A549 (cell line): ENCODE results near the gene LRRC3B. TPM values are rescaled to one million over a fixed set of nuclear protein-coding genes. Genes with fewer than 3 reads are reported as not detected.
"Not testable (repeated sequence)": the region's sequence is repeated elsewhere in the genome, so short reads cannot be mapped to it uniquely, and the experiment has no call there.

Experiments used
- ATAC-seq, 2 experiments: fragments of 200-7000 bp in 1 of 2; fragments of >200 bp in 1 of 2; cut with Nextera tagmentation in 1 of 2; cut with Tn5 transposase in 1 of 2; 3 replicates each; pipeline versions ENCODE4 v1.8.0 to v1.9.1; 2018 to 2020; ENCODE audit warnings: mild to moderate bottlenecking in 1 of 2, moderate library complexity in 1 of 2
- CTCF ChIA-PET: fragments of 300-600 bp; sonication (Branson Sonifier 250); formaldehyde crosslinking; extraction: SDS; loops from one replicate; lab custom pipeline; 2021; ENCODE audit warnings: antibody characterized with exemption, inconsistent platforms; lab: Yijun Ruan, JAX
- POLR2A ChIA-PET: fragments of 350-600 bp; formaldehyde crosslinking; extraction: SDS; loops from one replicate; lab custom pipeline; 2021; ENCODE audit warnings: antibody characterized with exemption, inconsistent platforms; lab: Yijun Ruan, JAX
- DNase-seq, 2 experiments: peaks; one replicate each; pipeline versions ENCODE4 v3.0.0 to v3.0.0-alpha.2; 2011 to 2016; ENCODE audit warnings: low read depth in 1 of 2, low spot score in 1 of 2
- FAIRE-seq: peaks from 2 replicates; lab custom pipeline; 2011; peaks lifted over from hg19 to GRCh38; lab: Jason Lieb, UNC
- H3K27ac ChIP-seq, 2 experiments: fragments of >200 bp; sonication (Bioruptor Twin); formaldehyde crosslinking; 3 replicates each; pipeline ENCODE4 v1.5.1; 2016 to 2017
- H3K4me1 ChIP-seq: fragments of >200 bp; sonication (Bioruptor Twin); formaldehyde crosslinking; 3 replicates; pipeline ENCODE4 v1.6.1; 2016
- H3K4me2 ChIP-seq: fragments of >200 bp; sonication (Bioruptor Twin); formaldehyde crosslinking; 3 replicates; pipeline ENCODE4 v1.6.1; 2016
- H3K4me3 ChIP-seq: fragments of >200 bp; sonication (Bioruptor Twin); formaldehyde crosslinking; 3 replicates; pipeline ENCODE4 v1.5.1; 2016
- H3K9me3 ChIP-seq: fragments of >200 bp; sonication (Bioruptor Twin); formaldehyde crosslinking; 3 replicates; pipeline ENCODE4 v1.6.1; 2016
- ATOH8 ChIP-seq: fragments of 250-450 bp; sonication (Bioruptor Pico); IDR thresholded peaks from 2 replicates; pipeline ENCODE4 v1.5.0; 2020; ENCODE audit warnings: low read depth, mild to moderate bottlenecking, moderate library complexity
- BCL3 ChIP-seq: fragments of >200 bp; sonication (Bioruptor Twin); formaldehyde crosslinking; IDR thresholded peaks from 3 replicates; pipeline ENCODE4 v1.6.1; 2016
- EHF ChIP-seq: fragments of 250-450 bp; sonication (Bioruptor Pico); IDR thresholded peaks from 2 replicates; pipeline ENCODE4 v1.5.0; 2020; ENCODE audit warnings: mild to moderate bottlenecking
- FOSL2 ChIP-seq, 2 experiments: fragments of 450-650 bp in 1 of 2; fragments of >200 bp in 1 of 2; sonication (Bioruptor Twin) in 1 of 2; formaldehyde crosslinking; IDR thresholded peaks; 2 replicates each; pipeline versions ENCODE4 v1.5.0 to v1.6.1; 2016 to 2020; ENCODE audit warnings: mild to moderate bottlenecking in 1 of 2, moderate library complexity in 1 of 2
- FOXS1 ChIP-seq: fragments of 250-450 bp; sonication (Bioruptor Pico); IDR thresholded peaks from 2 replicates; pipeline ENCODE4 v1.5.0; 2020; ENCODE audit warnings: mild to moderate bottlenecking, moderate library complexity
- HEYL ChIP-seq: fragments of 250-450 bp; sonication (Bioruptor Pico); IDR thresholded peaks from 2 replicates; pipeline ENCODE4 v1.8.0; 2021; ENCODE audit warnings: mild to moderate bottlenecking, moderate library complexity
- KDM5A ChIP-seq: fragments of 200-600 bp; sonication (generic); IDR thresholded peaks from 2 replicates; pipeline ENCODE4 v1.6.1; 2016; ENCODE audit warnings: antibody characterized with exemption, mild to moderate bottlenecking
- MAFK ChIP-seq: fragments of 450-650 bp; IDR thresholded peaks from 2 replicates; pipeline ENCODE4 v1.6.1; 2014; ENCODE audit not compliant: partially characterized antibody
- MYC ChIP-seq: IDR thresholded peaks from 2 replicates; pipeline ENCODE4 v1.6.1; 2012; ENCODE audit warnings: mild to moderate bottlenecking, inconsistent platforms, low read length, improper control_type of control experiment, borderline replicate concordance
- NFE2L2 ChIP-seq: fragments of 150-350 bp; conservative IDR thresholded peaks from 2 replicates; pipeline ENCODE4 v1.6.1; 2014; ENCODE audit warnings: low read length
- NR3C1 ChIP-seq: fragments of >200 bp; sonication (Bioruptor Twin); formaldehyde crosslinking; IDR thresholded peaks from 3 replicates; pipeline ENCODE4 v1.6.1; 2017
- PBX3 ChIP-seq: IDR thresholded peaks from 2 replicates; pipeline ENCODE4 v1.6.1; 2012
- POLR2A ChIP-seq: IDR thresholded peaks from 2 replicates; pipeline ENCODE4 v1.6.1; 2012; ENCODE audit warnings: mild to moderate bottlenecking, low read length
- SMC3 ChIP-seq: fragments of >200 bp; sonication (Bioruptor Twin); formaldehyde crosslinking; IDR thresholded peaks from 3 replicates; pipeline ENCODE4 v1.6.1; 2018; ENCODE audit warnings: inconsistent platforms
- SREBF2 ChIP-seq: fragments of 450-650 bp; IDR thresholded peaks from 2 replicates; pipeline ENCODE4 v1.6.1; 2014; ENCODE audit warnings: mild to moderate bottlenecking, moderate library complexity
- USF2 ChIP-seq: fragments of 450-650 bp; IDR thresholded peaks from 2 replicates; pipeline ENCODE4 v1.6.1; 2014; ENCODE audit warnings: antibody characterized with exemption
- ZC3H11A ChIP-seq: fragments of 450-650 bp; IDR thresholded peaks from 2 replicates; pipeline ENCODE4 v1.6.1; 2014; ENCODE audit warnings: antibody characterized with exemption, mild to moderate bottlenecking
- ZFP36 ChIP-seq: fragments of 450-650 bp; IDR thresholded peaks from 2 replicates; pipeline ENCODE4 v1.6.1; 2014; ENCODE audit warnings: borderline replicate concordance; ENCODE audit not compliant: partially characterized antibody
- ZNF302 ChIP-seq: fragments of 250-450 bp; sonication (Bioruptor Pico); IDR thresholded peaks from 2 replicates; pipeline ENCODE4 v1.9.0; 2021; ENCODE audit warnings: inconsistent platforms, mild to moderate bottlenecking, moderate library complexity
- WGBS: methylation state at CpG from one replicate; pipeline ENCODE4 v1.1.6; 2017; ENCODE audit errors: missing lambda C conversion rate; 5-methylcytosine and 5-hydroxymethylcytosine counted together
- polyA plus RNA-seq, 4 experiments: library from polyadenylated mRNA; depleted of rRNA in 3 of 4; stranded (reverse); fragments of >200 nt; fragmentation: RNase III in 1 of 4; extraction: RNeasy Plus Mini Kit Qiagen cat#74134 plus additional on column Dnase treatment in 1 of 4; gene quantifications; 2 replicates in 3 of 4; 3 replicates in 1 of 4; pipeline ENCODE4 v1.2.3, GENCODE V29; 2011 to 2017
- TF ChIP-seq, protein P1 (sequence below): fragments of >200 bp; sonication (Bioruptor Twin); formaldehyde crosslinking; IDR thresholded peaks from 2 replicates; pipeline ENCODE4 v1.6.1; 2016

LRRC3B gene
- polyA plus RNA-seq, 2 of the 4 experiments (the other 2 are of a cell fraction) = not detected

- H3K27ac ChIP-seq = no peak overlapping the region
- ChIA-PET CTCF (no interaction called here), POLR2A (no interaction called here)
- WGBS = 13% methylated on average over 3 of the region's 3 CpGs
- FAIRE-seq (no peak), ATAC-seq (no peak), DNase-seq (no peak)
- no peaks in the 10 kb centered on the region for H3K9me3 ChIP-seq
- H3K4me2 ChIP-seq = no peak overlapping the region
- TF ChIP-seq ZNF302 (CRISPR knock-in tag) (no peak), KDM5A (no peak), MYC (no peak), POLR2A (no peak), PBX3 (no peak), ATOH8 (CRISPR knock-in tag) (no peak), USF2 (no peak), BCL3 (no peak), MAFK (no peak), EHF (CRISPR knock-in tag) (no peak), NFE2L2 (no peak), FOXS1 (CRISPR knock-in tag) (no peak), FOSL2 (IDR thresholded peaks at IDR 0.05) (no peak), FOSL2 (CRISPR knock-in tag; IDR thresholded peaks at IDR 0.05) (no peak), ZC3H11A (no peak), SREBF2 (no peak), ZFP36 (no peak), NR3C1 (no peak), SMC3 (no peak), HEYL (CRISPR knock-in tag) (no peak)
- TF ChIP-seq, protein P1, sequence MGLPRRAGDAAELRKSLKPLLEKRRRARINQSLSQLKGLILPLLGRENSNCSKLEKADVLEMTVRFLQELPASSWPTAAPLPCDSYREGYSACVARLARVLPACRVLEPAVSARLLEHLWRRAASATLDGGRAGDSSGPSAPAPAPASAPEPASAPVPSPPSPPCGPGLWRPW = no peak
- no peak overlapping the region for H3K4me3 ChIP-seq
- H3K4me1 ChIP-seq = no peaks in the 10 kb centered on the region
Measured at GRCh38 chr3:26596335-26596734, 26.2 kb upstream of the LRRC3B start.

DNA sequence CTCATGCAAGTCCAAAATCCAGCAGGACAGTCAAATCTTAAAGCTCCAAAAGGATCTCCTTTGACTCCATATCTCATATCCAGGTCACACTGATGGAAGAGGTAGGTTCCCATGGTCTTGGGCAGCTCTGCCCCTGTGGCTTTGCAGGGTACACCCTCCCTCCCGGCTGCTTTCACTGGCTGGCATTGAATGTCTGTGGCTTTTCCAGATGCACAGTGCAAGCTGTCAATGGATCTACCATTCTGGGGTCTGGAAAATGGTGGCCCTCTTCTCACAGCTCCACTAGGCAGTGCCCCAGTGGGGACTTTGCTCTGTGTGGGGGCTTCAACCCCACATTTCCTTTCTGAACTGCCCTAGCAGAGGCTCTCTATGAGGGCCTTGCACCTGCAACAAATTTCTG lies 19.3 kb upstream of the LRRC3B start:
- POLR2A ChIA-PET, FAIRE-seq, CTCF ChIA-PET: not testable (repeated sequence)

DNA sequence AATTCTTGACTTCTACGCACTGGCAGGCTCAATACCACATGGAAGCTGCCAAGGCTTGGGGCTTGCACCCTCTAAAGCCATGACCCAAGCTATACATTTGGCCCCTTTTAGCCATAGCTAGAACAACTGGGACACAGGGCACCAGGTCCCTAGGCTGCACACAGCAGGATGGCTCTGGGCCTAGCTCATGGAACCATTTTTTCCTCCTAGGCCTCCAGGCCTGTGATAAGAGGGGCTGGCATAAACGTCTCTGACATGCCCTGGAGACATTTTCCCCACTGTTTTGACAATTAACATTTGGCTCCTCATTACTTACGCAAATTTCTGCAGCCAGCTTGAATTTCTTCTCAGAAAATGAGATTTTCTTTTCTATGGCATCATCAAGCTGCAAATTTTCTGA lies 18.8 kb upstream of the LRRC3B start:
- ATAC-seq = not testable (repeated sequence)
- TF ChIP-seq ZFP36 = peak; percentile 91
- TF ChIP-seq, all 56 proteins: peak for 1; not testable (repeated sequence) for 55
- whole genome bisulfite sequencing = 0% methylated on average over 3 of the region's 3 CpGs
- H3K27ac ChIP-seq, H3K9me3 ChIP-seq, DNase-seq, FAIRE-seq, H3K4me1 ChIP-seq, H3K4me2 ChIP-seq, CTCF ChIA-PET, POLR2A ChIA-PET, H3K4me3 ChIP-seq: not testable (repeated sequence)

More for the DNA sequence above, 19.3 kb upstream of the LRRC3B start:
- WGBS = 0% methylated on average over 1 of the region's 1 CpG
- H3K4me1 ChIP-seq, H3K4me2 ChIP-seq, H3K9me3 ChIP-seq, DNase-seq, ATAC-seq, H3K4me3 ChIP-seq, H3K27ac ChIP-seq: not testable (repeated sequence)
